ENCODE measurements around the gene ASS1. TPM values are rescaled to one million over a fixed set of nuclear protein-coding genes. Genes with fewer than 3 reads are reported as not detected.

Gene ASS1
- total RNA-seq, 1 donor from 2014 or later: 94.8 TPM

GRCh38 chr9:130532426-130533080, 87.8 kb downstream of the ASS1 start:
- TF ChIP-seq, protein P1, sequence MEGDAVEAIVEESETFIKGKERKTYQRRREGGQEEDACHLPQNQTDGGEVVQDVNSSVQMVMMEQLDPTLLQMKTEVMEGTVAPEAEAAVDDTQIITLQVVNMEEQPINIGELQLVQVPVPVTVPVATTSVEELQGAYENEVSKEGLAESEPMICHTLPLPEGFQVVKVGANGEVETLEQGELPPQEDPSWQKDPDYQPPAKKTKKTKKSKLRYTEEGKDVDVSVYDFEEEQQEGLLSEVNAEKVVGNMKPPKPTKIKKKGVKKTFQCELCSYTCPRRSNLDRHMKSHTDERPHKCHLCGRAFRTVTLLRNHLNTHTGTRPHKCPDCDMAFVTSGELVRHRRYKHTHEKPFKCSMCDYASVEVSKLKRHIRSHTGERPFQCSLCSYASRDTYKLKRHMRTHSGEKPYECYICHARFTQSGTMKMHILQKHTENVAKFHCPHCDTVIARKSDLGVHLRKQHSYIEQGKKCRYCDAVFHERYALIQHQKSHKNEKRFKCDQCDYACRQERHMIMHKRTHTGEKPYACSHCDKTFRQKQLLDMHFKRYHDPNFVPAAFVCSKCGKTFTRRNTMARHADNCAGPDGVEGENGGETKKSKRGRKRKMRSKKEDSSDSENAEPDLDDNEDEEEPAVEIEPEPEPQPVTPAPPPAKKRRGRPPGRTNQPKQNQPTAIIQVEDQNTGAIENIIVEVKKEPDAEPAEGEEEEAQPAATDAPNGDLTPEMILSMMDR (IDR thresholded peaks at IDR 0.05; ENCODE audit: unreplicated experiment): no peak
- H3K9me3 Mint-ChIP-seq: no peaks in the 10 kb centered on the region
- no peak for DNase-seq (ENCODE audit: low spot score in 2 of 2, unreplicated experiment in 2 of 2)

GRCh38 chr9:130535818-130536521, 91.2 kb downstream of the ASS1 start:
- Mint-ChIP-seq H3K36me3 (no peaks in the 10 kb centered on the region), H3K9me3 (no peaks in the 10 kb centered on the region), H3K27ac (peak overlapping the region; percentile 78), H3K4me1 (peaks cover 55% of the 10 kb centered on the region), H3K4me3 (peak overlapping the region; percentile 61), H3K27me3 (ENCODE audit: low read depth) (peaks cover 31% of the 10 kb centered on the region)
- TF ChIP-seq, protein P1 (IDR thresholded peaks at IDR 0.05; ENCODE audit: unreplicated experiment): no peak
- peak in 1 of 2 experiments; percentile 59 for DNase-seq (ENCODE audit: low spot score in 2 of 2, unreplicated experiment in 2 of 2)

More at GRCh38 chr9:130532426-130533080, 87.8 kb downstream of the ASS1 start:
- no peak overlapping the region for H3K27ac Mint-ChIP-seq
- H3K4me3 Mint-ChIP-seq: no peak overlapping the region
- peaks cover 8% of the 10 kb centered on the region for H3K27me3 Mint-ChIP-seq (ENCODE audit: low read depth)
- no peaks in the 10 kb centered on the region for H3K36me3 Mint-ChIP-seq
- peaks cover 36% of the 10 kb centered on the region for H3K4me1 Mint-ChIP-seq

DNA sequence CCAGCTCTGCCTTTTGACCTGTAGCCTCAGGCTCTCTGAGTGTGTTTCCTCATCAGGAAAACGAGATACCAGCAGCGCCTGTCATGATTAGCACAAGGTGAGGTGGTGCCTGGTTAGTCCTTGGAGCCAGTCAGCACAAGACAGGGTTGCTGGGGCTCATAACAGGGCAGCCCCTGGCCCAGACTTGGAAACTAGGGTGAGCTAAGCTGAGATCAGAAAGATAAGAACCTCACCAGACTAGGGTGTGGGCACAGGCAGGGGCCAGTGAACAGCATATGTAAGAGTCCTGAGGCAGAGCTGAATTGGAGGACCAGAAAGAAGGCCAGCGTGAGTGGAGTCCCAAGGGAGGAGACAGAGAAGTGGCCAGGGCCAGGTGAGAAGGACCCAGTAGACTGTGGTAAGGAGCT, 91.9 kb downstream of the ASS1 start:
- no peak overlapping the region for H3K4me3 Mint-ChIP-seq
- TF ChIP-seq, protein P1 (IDR thresholded peaks at IDR 0.05; ENCODE audit: unreplicated experiment): no peak
- H3K9me3 Mint-ChIP-seq: no peaks in the 10 kb centered on the region
- H3K36me3 Mint-ChIP-seq: no peaks in the 10 kb centered on the region
- peaks cover 31% of the 10 kb centered on the region for H3K27me3 Mint-ChIP-seq (ENCODE audit: low read depth)
- peaks cover 51% of the 10 kb centered on the region for H3K4me1 Mint-ChIP-seq
- H3K27ac Mint-ChIP-seq: peak overlapping the region; percentile 47
- DNase-seq (ENCODE audit: low spot score in 2 of 2, unreplicated experiment in 2 of 2): no peak

- H3K4me3 Mint-ChIP-seq: no peak overlapping the region
- peaks cover 49% of the 10 kb centered on the region for H3K4me1 Mint-ChIP-seq
- no peak for DNase-seq (ENCODE audit: low spot score in 2 of 2, unreplicated experiment in 2 of 2)
- peaks cover 31% of the 10 kb centered on the region for H3K27me3 Mint-ChIP-seq (ENCODE audit: low read depth)
- H3K9me3 Mint-ChIP-seq: no peaks in the 10 kb centered on the region
- H3K36me3 Mint-ChIP-seq: no peaks in the 10 kb centered on the region
- TF ChIP-seq, protein P1 (IDR thresholded peaks at IDR 0.05; ENCODE audit: unreplicated experiment): no peak
- H3K27ac Mint-ChIP-seq: no peak overlapping the region
Measured at GRCh38 chr9:130537346-130538050, 92.7 kb downstream of the ASS1 start.

DNA sequence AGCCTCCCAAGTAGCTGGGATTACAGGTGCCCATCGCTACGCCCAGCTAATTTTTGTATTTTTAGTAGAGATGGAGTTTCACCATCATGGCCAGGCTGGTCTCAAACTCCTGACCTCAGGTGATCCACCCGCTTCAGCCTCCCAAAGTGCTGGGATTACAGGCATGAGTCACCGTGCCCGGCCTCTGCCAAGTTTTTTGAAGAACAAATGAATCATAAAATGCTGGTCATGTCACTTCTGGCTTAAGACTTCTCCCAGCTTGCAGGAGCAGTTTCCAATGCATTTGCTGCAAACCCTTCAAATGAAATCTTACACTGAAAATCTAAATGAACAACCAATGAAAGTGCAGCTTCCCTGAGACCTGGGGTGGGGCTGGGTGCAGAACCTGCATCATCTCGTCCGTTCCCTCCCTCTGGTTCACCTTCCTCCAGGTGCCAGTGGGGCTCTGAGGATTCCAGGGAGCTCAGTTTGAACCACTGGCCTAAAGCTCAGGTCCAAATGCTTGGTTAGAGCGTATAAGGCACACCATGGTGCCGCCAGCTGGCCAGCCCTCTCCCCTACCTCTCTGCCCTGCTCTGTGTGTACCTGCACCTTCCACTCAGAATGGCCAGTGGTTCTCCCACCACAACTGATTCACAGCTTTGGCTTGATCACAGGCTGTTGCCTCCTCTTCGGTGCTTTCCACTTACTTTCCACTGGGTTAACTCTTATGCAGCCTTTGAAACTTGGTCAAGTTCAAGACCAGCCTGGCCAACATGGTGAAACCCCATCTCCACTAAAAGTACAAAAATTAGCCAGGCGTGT, 94.9 kb downstream of the ASS1 start:
- Mint-ChIP-seq H3K27ac (no peak overlapping the region), H3K27me3 (ENCODE audit: low read depth) (peaks cover 33% of the 10 kb centered on the region), H3K4me1 (peaks cover 48% of the 10 kb centered on the region)

More for the DNA sequence above, 94.9 kb downstream of the ASS1 start:
- TF ChIP-seq, protein P1 (IDR thresholded peaks at IDR 0.05; ENCODE audit: unreplicated experiment): no peak
- Mint-ChIP-seq H3K9me3 (no peaks in the 10 kb centered on the region), H3K36me3 (no peaks in the 10 kb centered on the region), H3K4me3 (no peak overlapping the region)
- DNase-seq (ENCODE audit: low spot score in 2 of 2, unreplicated experiment in 2 of 2): no peak
